Erythroblast (primary cell): ENCODE results near the gene AAR2.

Source experiments
- GATA1 ChIP-seq: IDR thresholded peaks from 2 replicates; pipeline ENCODE4 v1.6.1; 2011; ENCODE audit warnings: low read depth, mild to moderate bottlenecking, control low read depth, low read length, moderate library complexity
- POLR2A ChIP-seq: IDR thresholded peaks from 2 replicates; pipeline ENCODE4 v1.6.1; 2011; ENCODE audit warnings: mild to moderate bottlenecking, low read length

GRCh38 chr20:36202891-36203338 lies 33.4 kb upstream of the AAR2 start:
- TF ChIP-seq POLR2A (no peak), GATA1 (no peak)
